Gastroesophageal sphincter (tissue), 3 donors: Measurements from ENCODE around the gene LSM7.

Experiments used
- EP300 ChIP-seq: sonication (generic); formaldehyde crosslinking; IDR thresholded peaks from one replicate; pipeline ENCODE4 v1.6.1; 2017; ENCODE audit warnings: antibody characterized with exemption, mild to moderate bottlenecking
- POLR2AphosphoS5 ChIP-seq: sonication (generic); formaldehyde crosslinking; IDR thresholded peaks from one replicate; pipeline ENCODE4 v1.6.1; 2017; ENCODE audit warnings: antibody characterized with exemption
- TF ChIP-seq, protein P1 (sequence below), 4 experiments: fragments of 200-600 bp in 2 of 4; fragments of 450-650 bp in 2 of 4; sonication (generic) in 1 of 4; IDR thresholded peaks; one replicate each; pipeline ENCODE4 v1.5.1; 2017 to 2019; ENCODE audit warnings: antibody characterized with exemption in 4 of 4, mild to moderate bottlenecking in 2 of 4, moderate library complexity in 2 of 4

DNA sequence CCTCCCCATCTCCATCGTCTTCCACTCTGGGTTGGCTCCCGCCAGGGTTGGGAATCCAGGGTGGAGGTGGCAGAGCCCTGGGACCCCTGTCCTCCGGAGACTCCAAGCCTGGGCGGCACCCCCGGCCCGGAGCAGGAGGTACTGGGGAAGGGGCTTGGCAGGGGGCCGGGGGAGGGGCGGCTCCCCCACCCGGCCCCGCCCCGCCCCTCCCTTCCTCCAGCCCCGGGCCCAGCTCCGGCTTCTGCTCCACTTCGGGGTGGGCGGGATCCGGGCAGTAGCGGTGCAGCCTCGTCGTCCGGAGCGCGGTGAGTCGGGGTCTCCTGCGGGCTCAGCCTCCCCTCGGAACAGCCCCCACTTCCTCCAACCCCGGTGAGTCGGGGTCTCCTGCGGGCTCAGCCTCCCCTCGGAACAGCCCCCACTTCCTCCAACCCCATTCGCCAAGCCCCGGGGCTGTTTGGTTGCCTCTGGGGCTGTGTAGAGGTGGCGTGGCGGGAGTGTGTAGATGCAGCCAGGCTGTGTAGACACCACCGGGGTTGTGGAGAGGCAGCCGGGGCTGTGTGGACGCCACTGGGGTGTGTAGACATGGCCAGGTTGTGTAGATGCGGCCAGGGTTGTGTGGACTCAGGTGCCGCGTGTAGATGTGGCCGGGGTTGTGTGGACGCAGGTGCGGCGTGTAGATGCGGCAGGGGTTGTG lies 31.8 kb upstream of the LSM7 start, which contains the start of gene TMPRSS9:
- TF ChIP-seq, protein P1, sequence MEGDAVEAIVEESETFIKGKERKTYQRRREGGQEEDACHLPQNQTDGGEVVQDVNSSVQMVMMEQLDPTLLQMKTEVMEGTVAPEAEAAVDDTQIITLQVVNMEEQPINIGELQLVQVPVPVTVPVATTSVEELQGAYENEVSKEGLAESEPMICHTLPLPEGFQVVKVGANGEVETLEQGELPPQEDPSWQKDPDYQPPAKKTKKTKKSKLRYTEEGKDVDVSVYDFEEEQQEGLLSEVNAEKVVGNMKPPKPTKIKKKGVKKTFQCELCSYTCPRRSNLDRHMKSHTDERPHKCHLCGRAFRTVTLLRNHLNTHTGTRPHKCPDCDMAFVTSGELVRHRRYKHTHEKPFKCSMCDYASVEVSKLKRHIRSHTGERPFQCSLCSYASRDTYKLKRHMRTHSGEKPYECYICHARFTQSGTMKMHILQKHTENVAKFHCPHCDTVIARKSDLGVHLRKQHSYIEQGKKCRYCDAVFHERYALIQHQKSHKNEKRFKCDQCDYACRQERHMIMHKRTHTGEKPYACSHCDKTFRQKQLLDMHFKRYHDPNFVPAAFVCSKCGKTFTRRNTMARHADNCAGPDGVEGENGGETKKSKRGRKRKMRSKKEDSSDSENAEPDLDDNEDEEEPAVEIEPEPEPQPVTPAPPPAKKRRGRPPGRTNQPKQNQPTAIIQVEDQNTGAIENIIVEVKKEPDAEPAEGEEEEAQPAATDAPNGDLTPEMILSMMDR (IDR thresholded peaks at IDR 0.05): no peak
- no peak for TF ChIP-seq POLR2AphosphoS5
- no peak for TF ChIP-seq EP300
